Fibroblast of mammary gland (primary cell): Measurements from ENCODE around the gene MTX1.
"Not testable (repeated sequence)": the region's sequence is repeated elsewhere in the genome, so short reads cannot be mapped to it uniquely, and the experiment has no call there.

Experiments used
- DNase-seq: peaks from one replicate; pipeline ENCODE4 v3.0.0-alpha.2; 2010; ENCODE audit warnings: low read depth
- H3K4me3 ChIP-seq: 2 replicates; pipeline ENCODE4 v1.5.1; 2011; ENCODE audit warnings: low read depth, mild to moderate bottlenecking, low read length, moderate library complexity; ENCODE audit not compliant: control insufficient read depth
- CTCF ChIP-seq: conservative IDR thresholded peaks from 2 replicates; pipeline ENCODE4 v1.5.1; 2011; ENCODE audit warnings: low read depth, low read length, inconsistent platforms; ENCODE audit not compliant: control insufficient read depth, insufficient read depth

MTX1 gene

GRCh38 chr1:155208541-155209311 lies at the start of gene MTX1:
MTX1 (plus strand) TSS chr1:155208695; CDS start chr1:155208805, 110 bp downstream.
- H3K4me3 ChIP-seq: peak within 1 kb of the TSS; percentile 99
- TF ChIP-seq CTCF: no peak
- DNase-seq: peak; percentile 69

- H3K4me3 ChIP-seq: no peak overlapping the region
- no peak for DNase-seq
- TF ChIP-seq CTCF: no peak
These were observed 49.5 kb upstream of the MTX1 start for GRCh38 chr1:155158991-155159390.

- H3K4me3 ChIP-seq: no peak overlapping the region
- no peak for DNase-seq
- TF ChIP-seq CTCF: no peak
These were observed 48.4 kb upstream of the MTX1 start for GRCh38 chr1:155160128-155160527.

GRCh38 chr1:155162631-155163030 lies 45.9 kb upstream of the MTX1 start:
- H3K4me3 ChIP-seq, DNase-seq: not testable (repeated sequence)

GRCh38 chr1:155163785-155164184 lies 44.7 kb upstream of the MTX1 start:
- H3K4me3 ChIP-seq, DNase-seq: not testable (repeated sequence)

- not testable (repeated sequence) for DNase-seq, H3K4me3 ChIP-seq
These were observed 43.9 kb upstream of the MTX1 start for GRCh38 chr1:155164625-155165024.

GRCh38 chr1:155166051-155166470 lies 42.4 kb upstream of the MTX1 start:
- no peak overlapping the region for H3K4me3 ChIP-seq
- no peak for TF ChIP-seq CTCF
- no peak for DNase-seq

- TF ChIP-seq CTCF: no peak
- no peak overlapping the region for H3K4me3 ChIP-seq
- no peak for DNase-seq
These were observed 41.9 kb upstream of the MTX1 start for GRCh38 chr1:155166471-155167165.
